ENCODE measurements around the gene HEYL.

GRCh38 chr1:39672551-39672947 lies 33.1 kb upstream of the HEYL start:
- TF ChIP-seq EZH2phosphoT487 (IDR thresholded peaks at IDR 0.05; ENCODE audit: insufficient read depth, low read depth): no peak
- no peak for TF ChIP-seq EZH2 (IDR thresholded peaks at IDR 0.05; ENCODE audit: insufficient read depth, poor library complexity, severe bottlenecking)
